ENCODE results near the gene PITPNM3.

The PITPNM3 gene

GRCh38 chr17:6461792-6462524, 94.4 kb downstream of the PITPNM3 start:
- ATAC-seq (replicated peaks) = no peak
- DNase-seq = no peak
- Mint-ChIP-seq H3K27me3 (peaks cover 8 to 11% of the 10 kb centered on the region in 2 donors), H3K27ac (no peak overlapping the region), H3K9me3 (no peaks in the 10 kb centered on the region), H3K36me3 (no peaks in the 10 kb centered on the region), H3K4me3 (no peak overlapping the region), H3K4me1 (peaks cover 18 to 24% of the 10 kb centered on the region in 2 donors)

- no peaks in the 10 kb centered on the region for H3K36me3 Mint-ChIP-seq
- H3K9me3 Mint-ChIP-seq = no peaks in the 10 kb centered on the region
- no peak overlapping the region for H3K4me3 Mint-ChIP-seq
- H3K4me1 Mint-ChIP-seq = peaks cover 24 to 31% of the 10 kb centered on the region in 2 donors
- peaks cover 6 to 9% of the 10 kb centered on the region in 2 donors for H3K27me3 Mint-ChIP-seq
- DNase-seq = no peak
- no peak for ATAC-seq (replicated peaks)
- H3K27ac Mint-ChIP-seq = no peak overlapping the region
These were observed 95.1 kb downstream of the PITPNM3 start for GRCh38 chr17:6461246-6461645.

GRCh38 chr17:6460531-6461161, 95.7 kb downstream of the PITPNM3 start:
- Mint-ChIP-seq H3K4me3 (no peak overlapping the region), H3K27ac (no peak overlapping the region)

GRCh38 chr17:6458460-6458950, 97.8 kb downstream of the PITPNM3 start:
- H3K4me3 Mint-ChIP-seq = no peak overlapping the region
- H3K4me1 Mint-ChIP-seq = peaks cover 33 to 41% of the 10 kb centered on the region in 2 donors
- no peaks in the 10 kb centered on the region for H3K36me3 Mint-ChIP-seq
- no peaks in the 10 kb centered on the region for H3K27me3 Mint-ChIP-seq
- DNase-seq = no peak
- no peaks in the 10 kb centered on the region for H3K9me3 Mint-ChIP-seq
- no peak overlapping the region for H3K27ac Mint-ChIP-seq
- no peak for ATAC-seq (replicated peaks)

More at GRCh38 chr17:6460531-6461161, 95.7 kb downstream of the PITPNM3 start:
- Mint-ChIP-seq H3K27me3 (peaks cover under 1 to 3% of the 10 kb centered on the region in 2 donors), H3K36me3 (no peaks in the 10 kb centered on the region), H3K9me3 (no peaks in the 10 kb centered on the region), H3K4me1 (peaks cover 25 to 31% of the 10 kb centered on the region in 2 donors)
- no peak for DNase-seq
- ATAC-seq (replicated peaks) = peak; percentile 56 to 70

- H3K27ac Mint-ChIP-seq = no peak overlapping the region
- H3K4me1 Mint-ChIP-seq = peaks cover 36 to 47% of the 10 kb centered on the region in 2 donors
- no peak overlapping the region for H3K4me3 Mint-ChIP-seq
- H3K9me3 Mint-ChIP-seq = no peaks in the 10 kb centered on the region
- no peak for DNase-seq
- ATAC-seq (replicated peaks) = no peak
- H3K36me3 Mint-ChIP-seq = no peaks in the 10 kb centered on the region
- no peaks in the 10 kb centered on the region for H3K27me3 Mint-ChIP-seq
These were observed 98.5 kb downstream of the PITPNM3 start for GRCh38 chr17:6457688-6458459.

GRCh38 chr17:6456914-6457687, 99.3 kb downstream of the PITPNM3 start:
- no peaks in the 10 kb centered on the region for H3K9me3 Mint-ChIP-seq
- no peaks in the 10 kb centered on the region for H3K27me3 Mint-ChIP-seq
- H3K4me3 Mint-ChIP-seq = no peak overlapping the region
- H3K27ac Mint-ChIP-seq = no peak overlapping the region
- ATAC-seq (replicated peaks) (no peak), DNase-seq (no peak)
- H3K4me1 Mint-ChIP-seq = peaks cover 35 to 49% of the 10 kb centered on the region in 2 donors
- no peaks in the 10 kb centered on the region for H3K36me3 Mint-ChIP-seq

GRCh38 chr17:6456321-6456720, 100.0 kb downstream of the PITPNM3 start:
- ATAC-seq (replicated peaks) (no peak), DNase-seq (no peak)
- H3K27ac Mint-ChIP-seq = no peak overlapping the region
- no peaks in the 10 kb centered on the region for H3K27me3 Mint-ChIP-seq
- H3K4me1 Mint-ChIP-seq = peaks cover 36 to 50% of the 10 kb centered on the region in 2 donors
- peak overlapping the region in 1 of 2 donors; percentile 2 for H3K4me3 Mint-ChIP-seq
- no peaks in the 10 kb centered on the region for H3K36me3 Mint-ChIP-seq
- H3K9me3 Mint-ChIP-seq = no peaks in the 10 kb centered on the region

- Mint-ChIP-seq H3K9me3 (no peaks in the 10 kb centered on the region), H3K36me3 (no peaks in the 10 kb centered on the region), H3K27me3 (no peaks in the 10 kb centered on the region), H3K27ac (peak overlapping the region; percentile 43), H3K4me1 (peaks cover 37 to 56% of the 10 kb centered on the region in 2 donors), H3K4me3 (peak overlapping the region; percentile 66 to 70)
- ATAC-seq (replicated peaks) (peak; percentile 90 to 92), DNase-seq (peak; percentile 54)
These were observed 101.0 kb downstream of the PITPNM3 start for GRCh38 chr17:6455321-6455705.

GRCh38 chr17:6454495-6455320, 101.6 kb downstream of the PITPNM3 start:
- Mint-ChIP-seq H3K27me3 (no peaks in the 10 kb centered on the region), H3K4me3 (peak overlapping the region; percentile 39 to 70), H3K4me1 (peaks cover 33 to 55% of the 10 kb centered on the region in 2 donors), H3K27ac (no peak overlapping the region), H3K36me3 (no peaks in the 10 kb centered on the region), H3K9me3 (no peaks in the 10 kb centered on the region)
- no peak for DNase-seq
- peak; percentile 8 to 9 for ATAC-seq (replicated peaks)

GRCh38 chr17:6453279-6454024, 102.9 kb downstream of the PITPNM3 start:
- H3K27me3 Mint-ChIP-seq = no peaks in the 10 kb centered on the region

GRCh38 chr17:6452471-6453266, 103.7 kb downstream of the PITPNM3 start:
- Mint-ChIP-seq H3K4me1 (peaks cover 33 to 55% of the 10 kb centered on the region in 2 donors), H3K36me3 (no peaks in the 10 kb centered on the region), H3K4me3 (no peak overlapping the region), H3K27me3 (no peaks in the 10 kb centered on the region), H3K27ac (no peak overlapping the region), H3K9me3 (no peaks in the 10 kb centered on the region)
- ATAC-seq (replicated peaks) (peak in 1 of 2 donors; percentile 10), DNase-seq (no peak)

More at GRCh38 chr17:6453279-6454024, 102.9 kb downstream of the PITPNM3 start:
- H3K4me1 Mint-ChIP-seq = peaks cover 33 to 55% of the 10 kb centered on the region in 2 donors
- DNase-seq (no peak), ATAC-seq (replicated peaks) (no peak)
- H3K36me3 Mint-ChIP-seq = no peaks in the 10 kb centered on the region
- no peaks in the 10 kb centered on the region for H3K9me3 Mint-ChIP-seq
- peak overlapping the region in 1 of 2 donors; percentile 20 for H3K4me3 Mint-ChIP-seq
- peak overlapping the region; percentile 37 for H3K27ac Mint-ChIP-seq
